HepG2 (cell line): ENCODE measurements around the gene IRF2. TPM values are rescaled to one million over a fixed set of nuclear protein-coding genes. Genes with fewer than 3 reads are reported as not detected.

Source experiments
- ADNP ChIP-seq: sonication (generic); formaldehyde crosslinking; IDR thresholded peaks from 2 replicates; pipeline ENCODE4 v1.4.0; 2020; ENCODE audit warnings: missing genetic modification reagents
- MED8 ChIP-seq: sonication (generic); formaldehyde crosslinking; IDR thresholded peaks from 2 replicates; pipeline ENCODE4 v1.8.1; 2023; ENCODE audit warnings: mild to moderate bottlenecking, missing genetic modification reagents; ENCODE audit not compliant: insufficient replicate concordance
- NPAS2 ChIP-seq: sonication (generic); formaldehyde crosslinking; IDR thresholded peaks from 2 replicates; pipeline ENCODE4 v1.8.0; 2022; ENCODE audit warnings: mild to moderate bottlenecking, missing genetic modification reagents, borderline replicate concordance
- POGZ ChIP-seq: sonication (generic); formaldehyde crosslinking; IDR thresholded peaks from 2 replicates; pipeline ENCODE4 v1.4.0; 2020; ENCODE audit warnings: mild to moderate bottlenecking, missing genetic modification reagents
- ZBTB3 ChIP-seq: sonication (generic); formaldehyde crosslinking; IDR thresholded peaks from 2 replicates; pipeline ENCODE4 v1.4.0; 2020; ENCODE audit warnings: low read depth, mild to moderate bottlenecking, moderate library complexity, missing genetic modification reagents, borderline replicate concordance
- ZFY ChIP-seq: sonication (generic); formaldehyde crosslinking; IDR thresholded peaks from 2 replicates; pipeline ENCODE4 v1.4.0; 2020; ENCODE audit warnings: missing genetic modification reagents
- ZNF180 ChIP-seq: sonication (generic); formaldehyde crosslinking; IDR thresholded peaks from 2 replicates; pipeline ENCODE4 v1.4.0; 2020; ENCODE audit warnings: low read depth, missing genetic modification reagents, borderline replicate concordance
- ZNF34 ChIP-seq: sonication (generic); formaldehyde crosslinking; IDR thresholded peaks from 2 replicates; pipeline ENCODE4 v1.4.0; 2020; ENCODE audit warnings: mild to moderate bottlenecking, missing genetic modification reagents, borderline replicate concordance
- ZNF558 ChIP-seq: sonication (generic); formaldehyde crosslinking; IDR thresholded peaks from 2 replicates; pipeline ENCODE4 v1.9.0; 2022; ENCODE audit warnings: mild to moderate bottlenecking, missing genetic modification reagents, borderline replicate concordance
- ZNF615 ChIP-seq: sonication (generic); formaldehyde crosslinking; IDR thresholded peaks from 2 replicates; pipeline ENCODE4 v1.5.0; 2020; ENCODE audit warnings: mild to moderate bottlenecking, missing genetic modification reagents, borderline replicate concordance
- ZNF724P ChIP-seq: sonication (generic); formaldehyde crosslinking; IDR thresholded peaks from 2 replicates; pipeline ENCODE4 v1.8.0; 2022; ENCODE audit warnings: missing genetic modification reagents, borderline replicate concordance
- ZNF839 ChIP-seq: sonication (generic); formaldehyde crosslinking; IDR thresholded peaks from 2 replicates; pipeline ENCODE4 v1.4.0; 2020; ENCODE audit warnings: missing genetic modification reagents, mild to moderate bottlenecking, borderline replicate concordance
- polyA plus RNA-seq, 8 experiments: library from polyadenylated mRNA; depleted of rRNA in 3 of 8; stranded (reverse) in 7 of 8; unstranded in 1 of 8; fragments of >200 nt; fragmentation: Illumina TruSeq in 4 of 8; extraction: Trizol in 4 of 8; gene quantifications; 2 replicates each; pipeline versions ENCODE4 v1.2.1 to v1.2.3, GENCODE V29; 2011 to 2016; ENCODE audit warnings: low read depth in 4 of 8, missing spikeins in 1 of 8, mixed read lengths in 1 of 8; ENCODE audit not compliant: insufficient read depth in 1 of 8
- total RNA-seq, 5 experiments: library from RNA; depleted of rRNA; stranded (reverse); fragments of >200 nt; fragmentation: Illumina TruSeq; extraction: Trizol; gene quantifications; 2 replicates each; pipeline ENCODE4 v1.2.3, GENCODE V29; 2016; ENCODE audit warnings: low read depth in 1 of 5
- TF ChIP-seq, protein P1 (sequence below): sonication (generic); formaldehyde crosslinking; IDR thresholded peaks from 2 replicates; pipeline ENCODE4 v1.5.0; 2020; ENCODE audit warnings: missing genetic modification reagents
- TF ChIP-seq, protein P2 (sequence below): sonication (generic); formaldehyde crosslinking; IDR thresholded peaks from 2 replicates; pipeline ENCODE4 v1.5.1; 2020; ENCODE audit warnings: missing genetic modification reagents, mild to moderate bottlenecking, borderline replicate concordance
- TF ChIP-seq, protein P3 (sequence below): sonication (generic); formaldehyde crosslinking; IDR thresholded peaks from 2 replicates; pipeline ENCODE4 v1.5.0; 2020; ENCODE audit warnings: missing genetic modification reagents, mild to moderate bottlenecking, borderline replicate concordance
- TF ChIP-seq, protein P4 (sequence below): sonication (generic); formaldehyde crosslinking; IDR thresholded peaks from 2 replicates; pipeline ENCODE4 v1.4.0; 2020; ENCODE audit warnings: missing genetic modification reagents
- TF ChIP-seq, protein P5 (sequence below): sonication (generic); formaldehyde crosslinking; IDR thresholded peaks from 2 replicates; pipeline ENCODE4 v1.4.0; 2020; ENCODE audit warnings: mild to moderate bottlenecking, missing genetic modification reagents
- TF ChIP-seq, protein P6 (sequence below): sonication (generic); formaldehyde crosslinking; IDR thresholded peaks from 2 replicates; pipeline ENCODE4 v1.5.0; 2020; ENCODE audit warnings: mild to moderate bottlenecking, missing genetic modification reagents, borderline replicate concordance
- TF ChIP-seq, protein P7 (sequence below): sonication (generic); formaldehyde crosslinking; IDR thresholded peaks from 2 replicates; pipeline ENCODE4 v1.8.1; 2023; ENCODE audit warnings: mild to moderate bottlenecking, missing genetic modification reagents, borderline replicate concordance

The IRF2 gene
- total and polyA plus RNA-seq, 2 of the 13 experiments (the other 11 are each of a cell fraction or from before 2014, with no cell fraction given) = 15.5 to 28.8 TPM

DNA sequence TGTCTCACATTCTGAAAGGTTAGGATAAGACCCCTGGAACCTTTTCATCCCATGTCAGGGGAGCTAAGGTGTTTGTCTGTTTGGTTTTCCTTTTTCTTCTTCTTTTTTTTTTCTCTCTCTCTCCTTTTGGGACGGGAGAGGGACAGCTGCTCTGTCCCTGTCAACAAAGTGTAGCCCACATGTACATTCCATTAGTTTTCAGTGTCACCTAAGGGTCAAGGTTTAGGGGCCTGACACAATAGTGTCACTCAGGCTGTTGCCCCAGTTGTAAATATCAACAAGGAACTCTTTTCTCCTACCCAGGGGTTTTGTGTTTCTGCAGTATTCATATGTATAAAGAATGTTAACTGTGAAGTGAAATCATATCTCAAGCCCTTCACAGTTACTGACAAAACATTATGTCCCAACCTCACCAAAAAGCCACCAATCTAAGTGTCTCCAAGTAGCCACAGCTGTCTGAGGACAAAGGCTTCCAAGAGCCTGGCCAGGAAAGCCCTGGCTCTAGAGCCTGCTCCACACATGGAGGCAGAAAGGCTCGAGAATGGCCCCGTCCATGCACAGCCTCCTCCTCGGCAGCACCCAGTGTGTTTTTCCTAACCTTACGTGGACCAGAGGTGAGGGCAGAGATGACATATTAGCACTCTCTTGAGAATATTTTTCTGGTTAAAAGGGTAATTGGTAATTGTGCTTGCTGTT lies 9.4 kb downstream of the IRF2 start (continued):
- TF ChIP-seq, protein P1, sequence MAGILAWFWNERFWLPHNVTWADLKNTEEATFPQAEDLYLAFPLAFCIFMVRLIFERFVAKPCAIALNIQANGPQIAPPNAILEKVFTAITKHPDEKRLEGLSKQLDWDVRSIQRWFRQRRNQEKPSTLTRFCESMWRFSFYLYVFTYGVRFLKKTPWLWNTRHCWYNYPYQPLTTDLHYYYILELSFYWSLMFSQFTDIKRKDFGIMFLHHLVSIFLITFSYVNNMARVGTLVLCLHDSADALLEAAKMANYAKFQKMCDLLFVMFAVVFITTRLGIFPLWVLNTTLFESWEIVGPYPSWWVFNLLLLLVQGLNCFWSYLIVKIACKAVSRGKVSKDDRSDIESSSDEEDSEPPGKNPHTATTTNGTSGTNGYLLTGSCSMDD (CRISPR knock-in tag) = no peak
- TF ChIP-seq, protein P2, sequence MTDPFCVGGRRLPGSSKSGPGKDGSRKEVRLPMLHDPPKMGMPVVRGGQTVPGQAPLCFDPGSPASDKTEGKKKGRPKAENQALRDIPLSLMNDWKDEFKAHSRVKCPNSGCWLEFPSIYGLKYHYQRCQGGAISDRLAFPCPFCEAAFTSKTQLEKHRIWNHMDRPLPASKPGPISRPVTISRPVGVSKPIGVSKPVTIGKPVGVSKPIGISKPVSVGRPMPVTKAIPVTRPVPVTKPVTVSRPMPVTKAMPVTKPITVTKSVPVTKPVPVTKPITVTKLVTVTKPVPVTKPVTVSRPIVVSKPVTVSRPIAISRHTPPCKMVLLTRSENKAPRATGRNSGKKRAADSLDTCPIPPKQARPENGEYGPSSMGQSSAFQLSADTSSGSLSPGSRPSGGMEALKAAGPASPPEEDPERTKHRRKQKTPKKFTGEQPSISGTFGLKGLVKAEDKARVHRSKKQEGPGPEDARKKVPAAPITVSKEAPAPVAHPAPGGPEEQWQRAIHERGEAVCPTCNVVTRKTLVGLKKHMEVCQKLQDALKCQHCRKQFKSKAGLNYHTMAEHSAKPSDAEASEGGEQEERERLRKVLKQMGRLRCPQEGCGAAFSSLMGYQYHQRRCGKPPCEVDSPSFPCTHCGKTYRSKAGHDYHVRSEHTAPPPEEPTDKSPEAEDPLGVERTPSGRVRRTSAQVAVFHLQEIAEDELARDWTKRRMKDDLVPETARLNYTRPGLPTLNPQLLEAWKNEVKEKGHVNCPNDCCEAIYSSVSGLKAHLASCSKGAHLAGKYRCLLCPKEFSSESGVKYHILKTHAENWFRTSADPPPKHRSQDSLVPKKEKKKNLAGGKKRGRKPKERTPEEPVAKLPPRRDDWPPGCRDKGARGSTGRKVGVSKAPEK = no peak
- TF ChIP-seq ZNF34 (CRISPR knock-in tag) = no peak
- TF ChIP-seq, protein P3, sequence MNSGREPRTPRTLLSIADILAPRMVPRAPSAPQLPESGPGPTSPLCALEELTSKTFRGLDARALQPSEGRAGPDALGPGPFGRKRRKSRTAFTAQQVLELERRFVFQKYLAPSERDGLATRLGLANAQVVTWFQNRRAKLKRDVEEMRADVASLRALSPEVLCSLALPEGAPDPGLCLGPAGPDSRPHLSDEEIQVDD (CRISPR knock-in tag) = no peak
- TF ChIP-seq ADNP (CRISPR knock-in tag) = no peak
- TF ChIP-seq POGZ (CRISPR knock-in tag) = 0 out of 2 replicates have a peak, but pooled peaks have one; percentile 43
- TF ChIP-seq MED8 (CRISPR knock-in tag) = no peak
- TF ChIP-seq ZNF180 (CRISPR knock-in tag) = no peak
- TF ChIP-seq ZFY (CRISPR knock-in tag) = no peak
- TF ChIP-seq, protein P4, sequence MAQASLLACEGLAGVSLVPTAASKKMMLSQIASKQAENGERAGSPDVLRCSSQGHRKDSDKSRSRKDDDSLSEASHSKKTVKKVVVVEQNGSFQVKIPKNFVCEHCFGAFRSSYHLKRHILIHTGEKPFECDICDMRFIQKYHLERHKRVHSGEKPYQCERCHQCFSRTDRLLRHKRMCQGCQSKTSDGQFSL (CRISPR knock-in tag) = no peak
- no peak for TF ChIP-seq ZBTB3 (CRISPR knock-in tag)
- TF ChIP-seq, protein P5, sequence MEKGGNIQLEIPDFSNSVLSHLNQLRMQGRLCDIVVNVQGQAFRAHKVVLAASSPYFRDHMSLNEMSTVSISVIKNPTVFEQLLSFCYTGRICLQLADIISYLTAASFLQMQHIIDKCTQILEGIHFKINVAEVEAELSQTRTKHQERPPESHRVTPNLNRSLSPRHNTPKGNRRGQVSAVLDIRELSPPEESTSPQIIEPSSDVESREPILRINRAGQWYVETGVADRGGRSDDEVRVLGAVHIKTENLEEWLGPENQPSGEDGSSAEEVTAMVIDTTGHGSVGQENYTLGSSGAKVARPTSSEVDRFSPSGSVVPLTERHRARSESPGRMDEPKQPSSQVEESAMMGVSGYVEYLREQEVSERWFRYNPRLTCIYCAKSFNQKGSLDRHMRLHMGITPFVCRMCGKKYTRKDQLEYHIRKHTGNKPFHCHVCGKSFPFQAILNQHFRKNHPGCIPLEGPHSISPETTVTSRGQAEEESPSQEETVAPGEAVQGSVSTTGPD (CRISPR knock-in tag) = no peak
- TF ChIP-seq, protein P6, sequence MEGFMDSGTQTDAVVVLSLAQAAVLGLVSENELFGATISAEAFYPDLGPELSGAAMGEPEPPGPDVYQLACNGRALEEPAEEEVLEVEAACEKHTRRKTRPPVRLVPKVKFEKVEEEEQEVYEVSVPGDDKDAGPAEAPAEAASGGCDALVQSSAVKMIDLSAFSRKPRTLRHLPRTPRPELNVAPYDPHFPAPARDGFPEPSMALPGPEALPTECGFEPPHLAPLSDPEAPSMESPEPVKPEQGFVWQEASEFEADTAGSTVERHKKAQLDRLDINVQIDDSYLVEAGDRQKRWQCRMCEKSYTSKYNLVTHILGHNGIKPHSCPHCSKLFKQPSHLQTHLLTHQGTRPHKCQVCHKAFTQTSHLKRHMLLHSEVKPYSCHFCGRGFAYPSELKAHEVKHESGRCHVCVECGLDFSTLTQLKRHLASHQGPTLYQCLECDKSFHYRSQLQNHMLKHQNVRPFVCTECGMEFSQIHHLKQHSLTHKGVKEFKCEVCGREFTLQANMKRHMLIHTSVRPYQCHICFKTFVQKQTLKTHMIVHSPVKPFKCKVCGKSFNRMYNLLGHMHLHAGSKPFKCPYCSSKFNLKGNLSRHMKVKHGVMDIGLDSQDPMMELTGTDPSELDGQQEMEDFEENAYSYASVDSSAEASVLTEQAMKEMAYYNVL (CRISPR knock-in tag) = peak; percentile 94; the same call in 1 of the 2 replicates
- TF ChIP-seq NPAS2 (CRISPR knock-in tag) = no peak
- no peak for TF ChIP-seq ZNF558 (CRISPR knock-in tag)
- no peak for TF ChIP-seq ZNF724P (CRISPR knock-in tag)
- TF ChIP-seq, protein P7, sequence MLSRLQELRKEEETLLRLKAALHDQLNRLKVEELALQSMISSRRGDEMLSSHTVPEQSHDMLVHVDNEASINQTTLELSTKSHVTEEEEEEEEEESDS (CRISPR knock-in tag) = no peak
- TF ChIP-seq ZNF839 = no peak
- no peak for TF ChIP-seq ZNF615 (CRISPR knock-in tag)
